B cell (primary cell): ENCODE measurements around the gene TBC1D20.

Source experiments
- CTCF ChIP-seq: fragments of 200-600 bp; IDR thresholded peaks from one replicate; pipeline ENCODE4 v1.8.0; 2022; ENCODE audit warnings: antibody characterized with exemption, mild to moderate bottlenecking
- EZH2 ChIP-seq: IDR thresholded peaks from 2 replicates; pipeline ENCODE4 v1.6.1; 2012; ENCODE audit warnings: borderline replicate concordance, low read depth, mild to moderate bottlenecking, moderate library complexity, low read length; ENCODE audit not compliant: insufficient read depth, poor library complexity, severe bottlenecking

- TF ChIP-seq CTCF: no peak
- TF ChIP-seq EZH2: no peak
Observed at GRCh38 chr20:496126-496696, 33.9 kb upstream of the TBC1D20 start.
